GM12878 (cell line): ENCODE measurements around the gene LDLRAD4. TPM values are rescaled to one million over a fixed set of nuclear protein-coding genes. Genes with fewer than 3 reads are reported as not detected.

ENCODE experiments used
- ATF2 ChIP-seq: IDR thresholded peaks from 2 replicates; pipeline ENCODE4 v1.6.1; 2012; ENCODE audit warnings: low read length, inconsistent platforms
- HDAC2 ChIP-seq: fragments of 200-600 bp; sonication (generic); IDR thresholded peaks from 2 replicates; pipeline ENCODE4 v1.6.1; 2017
- KDM1A ChIP-seq: fragments of 200-600 bp; sonication (generic); IDR thresholded peaks from 2 replicates; pipeline ENCODE4 v1.6.1; 2016; ENCODE audit warnings: borderline replicate concordance
- REST ChIP-seq: IDR thresholded peaks from 2 replicates; pipeline ENCODE4 v1.6.1; 2012; ENCODE audit warnings: mild to moderate bottlenecking, low read depth, low read length
- SMAD1 ChIP-seq: fragments of 450-650 bp; IDR thresholded peaks from 2 replicates; pipeline ENCODE4 v1.6.1; 2018; ENCODE audit warnings: mild to moderate bottlenecking, low read depth; ENCODE audit not compliant: partially characterized antibody
- SRF ChIP-seq, 2 experiments: IDR thresholded peaks; 2 replicates each; pipeline ENCODE4 v1.6.1; 2011; ENCODE audit warnings: low read depth in 2 of 2, low read length in 2 of 2, mild to moderate bottlenecking in 1 of 2, moderate library complexity in 1 of 2
- STAT3 ChIP-seq: IDR thresholded peaks from 2 replicates; pipeline ENCODE4 v1.6.1; 2011; ENCODE audit warnings: low read depth, low read length, improper control_type of control experiment
- TBL1XR1 ChIP-seq: IDR thresholded peaks from 2 replicates; pipeline ENCODE4 v1.6.1; 2012; ENCODE audit warnings: low read depth, low read length, improper control_type of control experiment
- ZNF622 ChIP-seq: fragments of 450-650 bp; IDR thresholded peaks from 2 replicates; pipeline ENCODE4 v1.6.1; 2017; ENCODE audit warnings: mild to moderate bottlenecking, inconsistent platforms
- polyA plus RNA-seq, 11 experiments: library from polyadenylated mRNA; depleted of rRNA in 4 of 11; unstranded in 6 of 11; stranded (reverse) in 5 of 11; fragments of >200 nt; fragmentation: Nextera tagmentation in 4 of 11; fragmentation: Illumina TruSeq in 1 of 11; extraction: Ambion mirVana in 4 of 11; extraction: Trizol in 1 of 11; gene quantifications; 1 replicate in 1 of 11; 2 replicates in 10 of 11; pipeline versions ENCODE4 v1.2.1 to v1.2.3, GENCODE V29; 2011 to 2016; ENCODE audit warnings: inconsistent platforms in 2 of 11, missing spikeins in 2 of 11, low read depth in 1 of 11
- total RNA-seq, 4 experiments: library from RNA; depleted of rRNA in 3 of 4; stranded (reverse); fragments of >200 nt in 3 of 4; fragmentation: Illumina TruSeq in 1 of 4; extraction: Trizol in 1 of 4; gene quantifications; 2 replicates each; pipeline versions ENCODE4 v1.2.1 to v1.2.3, GENCODE V29; 2013 to 2021
- TF ChIP-seq, protein P1 (sequence below): fragments of 450-650 bp; formaldehyde crosslinking; IDR thresholded peaks from 2 replicates; pipeline ENCODE4 v1.4.0; 2020; ENCODE audit warnings: mild to moderate bottlenecking, moderate library complexity

LDLRAD4 gene
- total and polyA plus RNA-seq, 10 of the 15 experiments (the other 5 are each of a cell fraction or from before 2014, with no cell fraction given), result 2.7 to 16.8 (median 11.2) TPM

- no peak for TF ChIP-seq KDM1A
- no peak for TF ChIP-seq REST
- no peak for TF ChIP-seq STAT3
- TF ChIP-seq, protein P1, sequence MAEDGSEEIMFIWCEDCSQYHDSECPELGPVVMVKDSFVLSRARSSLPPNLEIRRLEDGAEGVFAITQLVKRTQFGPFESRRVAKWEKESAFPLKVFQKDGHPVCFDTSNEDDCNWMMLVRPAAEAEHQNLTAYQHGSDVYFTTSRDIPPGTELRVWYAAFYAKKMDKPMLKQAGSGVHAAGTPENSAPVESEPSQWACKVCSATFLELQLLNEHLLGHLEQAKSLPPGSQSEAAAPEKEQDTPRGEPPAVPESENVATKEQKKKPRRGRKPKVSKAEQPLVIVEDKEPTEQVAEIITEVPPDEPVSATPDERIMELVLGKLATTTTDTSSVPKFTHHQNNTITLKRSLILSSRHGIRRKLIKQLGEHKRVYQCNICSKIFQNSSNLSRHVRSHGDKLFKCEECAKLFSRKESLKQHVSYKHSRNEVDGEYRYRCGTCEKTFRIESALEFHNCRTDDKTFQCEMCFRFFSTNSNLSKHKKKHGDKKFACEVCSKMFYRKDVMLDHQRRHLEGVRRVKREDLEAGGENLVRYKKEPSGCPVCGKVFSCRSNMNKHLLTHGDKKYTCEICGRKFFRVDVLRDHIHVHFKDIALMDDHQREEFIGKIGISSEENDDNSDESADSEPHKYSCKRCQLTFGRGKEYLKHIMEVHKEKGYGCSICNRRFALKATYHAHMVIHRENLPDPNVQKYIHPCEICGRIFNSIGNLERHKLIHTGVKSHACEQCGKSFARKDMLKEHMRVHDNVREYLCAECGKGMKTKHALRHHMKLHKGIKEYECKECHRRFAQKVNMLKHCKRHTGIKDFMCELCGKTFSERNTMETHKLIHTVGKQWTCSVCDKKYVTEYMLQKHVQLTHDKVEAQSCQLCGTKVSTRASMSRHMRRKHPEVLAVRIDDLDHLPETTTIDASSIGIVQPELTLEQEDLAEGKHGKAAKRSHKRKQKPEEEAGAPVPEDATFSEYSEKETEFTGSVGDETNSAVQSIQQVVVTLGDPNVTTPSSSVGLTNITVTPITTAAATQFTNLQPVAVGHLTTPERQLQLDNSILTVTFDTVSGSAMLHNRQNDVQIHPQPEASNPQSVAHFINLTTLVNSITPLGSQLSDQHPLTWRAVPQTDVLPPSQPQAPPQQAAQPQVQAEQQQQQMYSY (CRISPR knock-in tag), result no peak
- no peak for TF ChIP-seq ATF2
- TF ChIP-seq HDAC2, result no peak
- no peak for TF ChIP-seq SMAD1
- no peak for TF ChIP-seq SRF (IDR thresholded peaks at IDR 0.05; ENCODE audit: low read depth in 2 of 2, low read length in 2 of 2)
- TF ChIP-seq ZNF622, result no peak
- no peak for TF ChIP-seq TBL1XR1
These were observed 242.9 kb downstream of the LDLRAD4 start (continued) for GRCh38 chr18:13461469-13461868.
